IPS-NIHi7 (cell line): ENCODE data around the gene ZBTB7C.

Experiments used
- DNase-seq: peaks from one replicate; pipeline ENCODE4 v3.0.0; 2012; ENCODE audit warnings: mixed read lengths; ENCODE audit errors: extremely low spot score

ZBTB7C gene

DNA sequence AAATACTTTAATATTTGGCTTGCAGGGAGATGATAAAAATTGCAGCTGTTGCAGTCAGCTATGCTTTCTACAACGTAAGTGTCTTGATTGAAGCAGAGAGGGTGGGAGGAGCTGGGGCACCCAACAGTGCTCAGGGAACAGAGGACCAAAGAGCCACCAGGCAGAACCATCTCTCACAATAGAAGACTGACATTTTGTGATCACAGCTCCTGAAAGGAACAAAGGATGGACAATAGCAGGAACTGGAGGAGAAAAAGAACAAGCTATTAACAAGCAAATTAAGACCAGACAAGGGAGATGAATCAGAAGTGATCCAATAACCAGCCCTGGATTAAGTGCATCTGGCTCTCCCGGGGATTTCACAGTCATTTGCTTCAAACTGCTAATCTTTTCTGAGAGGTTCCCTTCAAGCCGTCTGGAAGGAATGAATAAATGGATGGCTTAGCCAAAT, 413.1 kb downstream of the ZBTB7C start:
- DNase-seq, result no peak

DNA sequence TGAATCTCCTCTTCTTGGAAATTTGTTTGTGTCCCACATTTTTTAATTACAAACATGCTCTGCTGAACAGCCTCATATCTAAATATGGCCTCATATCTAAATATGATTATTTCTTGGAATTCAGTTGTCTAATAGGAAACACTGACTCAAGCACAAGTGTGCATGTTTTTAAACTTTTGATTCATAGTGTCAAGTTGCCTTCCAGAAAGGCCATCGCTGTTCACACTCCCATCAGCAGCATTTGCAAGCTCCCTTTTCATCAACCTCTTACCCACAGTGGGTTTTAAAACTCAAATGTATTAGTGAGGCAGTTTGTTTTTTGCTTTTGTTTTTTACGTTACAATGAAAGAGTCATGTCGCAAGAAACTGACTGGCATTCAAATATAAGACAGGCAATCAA, 413.5 kb downstream of the ZBTB7C start:
- DNase-seq, result no peak

DNA sequence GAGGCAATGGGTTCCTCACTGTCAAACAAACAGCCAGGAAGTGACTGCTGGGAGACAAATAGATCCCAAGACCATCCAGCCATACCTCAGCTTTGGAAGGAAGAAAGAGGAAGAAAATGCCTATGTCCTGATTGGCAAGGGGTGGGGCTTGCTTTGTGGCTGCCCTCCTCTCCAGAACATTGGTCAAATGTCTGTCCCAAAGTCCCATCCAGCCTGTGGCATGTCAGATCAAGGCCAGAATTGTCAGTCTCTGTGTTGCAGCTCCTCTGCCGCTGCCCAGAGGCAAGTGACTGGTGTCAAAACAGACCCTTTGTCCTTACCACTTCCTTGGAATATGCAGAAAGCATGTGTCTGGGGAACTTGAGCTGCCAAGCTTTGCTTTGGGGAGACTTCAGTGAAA, 415.8 kb downstream of the ZBTB7C start:
- no peak for DNase-seq

DNA sequence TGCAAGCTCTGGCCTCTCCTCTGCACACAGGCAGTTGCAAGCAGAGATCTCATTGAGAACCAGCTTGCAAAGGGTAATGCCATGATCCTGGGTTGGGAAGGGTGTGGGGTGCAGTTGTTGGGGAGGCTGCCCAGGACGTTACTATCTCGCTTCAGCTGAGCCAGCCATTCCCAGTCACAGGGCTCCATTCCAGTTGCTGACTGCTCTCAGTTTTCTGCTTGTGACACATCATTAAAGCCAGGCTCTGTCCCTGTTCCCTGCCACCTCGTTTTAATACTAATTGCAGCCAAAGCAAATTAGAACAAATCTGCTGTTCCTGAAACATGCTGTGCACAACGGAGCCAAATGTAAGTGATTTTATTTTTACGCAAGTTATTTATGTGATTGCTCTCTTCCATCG, 416.2 kb downstream of the ZBTB7C start:
- no peak for DNase-seq

DNA sequence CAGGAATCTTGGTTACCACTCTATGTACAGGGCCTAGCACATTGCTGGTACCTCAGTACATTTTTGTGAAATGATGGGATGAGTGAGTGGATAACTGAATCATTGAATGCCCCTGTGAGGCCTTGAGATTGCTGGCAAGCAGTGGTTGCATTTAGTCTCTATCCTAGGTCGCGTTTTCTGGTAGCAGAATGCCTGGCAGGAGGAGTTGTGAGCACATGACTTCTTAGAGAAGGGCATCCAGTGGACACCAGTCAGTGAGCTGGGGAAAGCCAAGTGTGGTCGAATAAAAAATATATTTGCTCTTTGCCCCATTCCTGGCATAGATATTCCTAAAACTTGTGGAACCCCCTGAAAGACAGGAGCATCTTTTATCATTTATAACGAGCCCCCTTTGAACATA, 416.9 kb downstream of the ZBTB7C start:
- DNase-seq, result no peak

DNA sequence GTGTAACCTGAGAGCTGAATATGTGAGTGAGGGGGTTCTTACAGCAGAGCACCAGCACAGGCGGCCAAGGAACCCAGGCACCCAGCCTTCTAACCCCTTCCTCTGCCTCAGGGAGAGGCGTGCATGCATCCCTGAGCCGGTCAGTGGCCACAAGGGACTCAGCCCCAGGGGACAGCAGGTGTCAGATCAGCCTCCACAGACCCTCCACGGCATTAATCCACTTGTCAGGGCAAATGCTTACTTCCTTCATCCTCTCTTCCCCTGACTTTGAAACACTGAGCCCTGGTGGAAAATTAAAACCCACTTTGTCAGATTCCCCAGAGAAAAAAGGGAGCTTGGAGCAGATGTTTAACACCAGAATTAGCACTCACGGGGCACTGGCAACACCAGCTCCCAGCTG, 418.2 kb downstream of the ZBTB7C start:
- no peak for DNase-seq

DNA sequence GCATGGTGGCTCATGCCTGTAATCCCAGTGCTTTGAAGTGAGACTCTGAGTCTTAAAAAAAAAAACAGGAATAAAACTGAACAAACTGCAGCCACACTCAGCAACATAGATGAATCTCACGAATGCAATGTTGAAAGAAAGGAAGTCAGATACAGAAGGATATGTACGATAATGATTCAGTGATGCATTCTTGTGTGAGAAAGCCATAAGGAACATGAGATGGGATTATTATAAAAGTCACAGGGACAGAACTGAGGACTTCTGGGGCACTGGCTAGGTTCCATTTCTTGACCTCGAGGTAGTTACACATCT, 421.8 kb downstream of the ZBTB7C start:
- DNase-seq, result no peak

DNA sequence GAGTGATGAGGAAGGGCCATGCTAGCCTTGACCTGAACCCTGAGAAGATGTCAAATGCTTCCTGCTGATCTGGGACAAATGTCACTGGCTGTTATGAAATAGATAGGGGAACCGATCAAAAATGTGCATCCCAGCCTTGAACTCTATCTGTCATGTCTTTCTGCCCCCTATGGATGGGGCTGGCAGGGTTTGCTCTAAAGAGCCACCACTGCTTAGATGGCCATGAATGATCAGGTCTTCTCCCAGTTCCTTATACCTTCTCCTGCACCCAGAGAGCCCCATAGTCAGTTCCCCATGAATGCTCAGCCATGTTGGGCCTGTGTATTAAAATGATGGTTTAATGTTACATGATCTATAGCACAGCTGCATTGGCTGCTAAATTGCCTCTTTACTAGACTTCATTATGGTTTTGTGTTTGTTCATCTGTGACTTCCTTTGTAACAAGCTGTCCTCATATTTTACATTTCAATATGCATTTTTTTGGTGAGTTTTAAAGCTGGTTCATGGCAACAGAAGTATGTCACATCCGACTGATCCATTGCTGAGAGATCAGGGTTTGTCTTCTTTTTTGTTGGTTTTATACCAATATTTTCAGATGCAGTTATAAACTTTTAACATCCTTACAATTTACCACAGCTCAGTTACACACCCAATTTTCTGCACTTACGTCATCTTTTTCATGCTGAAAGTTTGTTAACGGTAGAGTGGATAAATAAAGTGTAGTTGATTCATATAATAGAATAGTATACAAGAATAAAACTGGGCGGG, 422.4 kb downstream of the ZBTB7C start:
- no peak for DNase-seq

DNA sequence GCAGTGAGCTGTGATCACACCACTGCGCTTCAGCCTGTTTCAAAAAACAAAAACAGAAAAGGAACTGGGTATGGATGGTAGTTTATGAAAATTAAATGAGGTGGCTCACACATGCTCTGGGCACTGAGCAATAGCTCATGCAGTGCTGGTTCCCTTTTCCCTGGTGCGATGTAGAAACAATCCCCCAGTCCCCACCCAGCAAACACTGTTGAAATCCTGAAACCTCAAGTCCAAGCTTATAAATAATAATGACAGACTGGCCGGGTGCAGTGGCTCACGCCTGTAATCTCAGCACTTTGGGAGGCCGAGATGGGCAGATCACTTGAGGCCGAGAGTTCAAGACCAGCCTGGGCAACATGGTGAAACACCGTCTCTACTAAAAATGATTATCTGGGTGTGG, 423.3 kb downstream of the ZBTB7C start:
- no peak for DNase-seq

DNA sequence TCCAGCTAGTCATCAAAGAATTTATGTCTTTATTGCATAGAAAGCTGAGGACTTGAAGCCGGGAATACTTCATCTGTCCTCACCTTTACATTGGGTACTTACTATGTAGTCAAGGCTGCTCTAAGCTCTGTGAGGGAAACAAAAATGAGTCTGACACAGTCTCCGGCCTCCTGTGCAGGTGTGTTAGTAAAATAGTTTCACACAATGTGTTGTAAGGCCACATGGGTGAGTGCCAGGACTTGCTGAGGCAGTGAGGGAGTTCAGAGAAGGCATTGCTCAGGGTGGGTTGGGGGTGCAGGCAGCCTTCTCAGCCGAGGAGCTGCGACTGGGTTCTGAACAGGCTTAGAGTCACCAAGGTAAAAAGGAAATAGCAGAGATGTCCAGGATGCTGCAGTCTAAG, 424.2 kb downstream of the ZBTB7C start:
- DNase-seq, result no peak

DNA sequence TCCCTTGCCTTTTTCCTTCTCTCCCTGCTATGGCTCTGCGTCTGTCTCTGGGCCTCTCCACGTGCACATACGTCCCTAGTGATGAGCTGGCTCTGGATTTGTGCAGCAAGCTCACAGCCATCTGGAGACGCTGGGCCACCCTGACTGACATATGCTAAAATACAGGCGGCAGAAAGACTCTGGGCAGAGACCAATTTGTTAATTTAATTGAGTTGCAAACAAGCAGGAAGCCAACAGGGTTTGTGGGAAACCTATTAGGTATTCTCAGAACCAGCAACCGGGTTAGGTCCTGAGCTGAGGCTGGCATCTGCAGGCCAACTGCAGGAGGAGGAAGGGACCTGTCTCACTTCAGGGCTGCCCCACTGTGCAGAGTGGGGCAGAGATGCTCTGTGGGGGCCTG, 425.2 kb downstream of the ZBTB7C start:
- DNase-seq, result no peak

DNA sequence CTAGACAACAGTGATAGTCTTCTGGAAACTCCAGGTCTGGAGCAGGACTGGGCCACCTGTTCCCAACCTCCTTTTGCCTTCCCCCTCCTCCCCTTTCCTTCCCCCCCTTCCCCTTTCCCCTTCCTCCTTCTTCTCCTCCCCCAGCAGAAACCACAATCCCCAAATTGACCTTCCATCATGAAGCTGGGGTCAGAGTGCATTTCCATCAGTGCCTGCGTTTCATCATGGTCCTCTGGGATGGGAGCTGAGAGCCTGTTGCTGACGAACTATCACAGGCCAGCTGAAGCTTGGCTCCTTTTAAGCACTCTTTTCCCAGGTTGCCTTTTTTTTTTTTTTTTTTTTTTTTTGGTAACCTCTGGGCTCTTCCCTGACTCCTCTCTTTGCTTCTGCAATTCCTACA, 426.1 kb downstream of the ZBTB7C start:
- no peak for DNase-seq

DNA sequence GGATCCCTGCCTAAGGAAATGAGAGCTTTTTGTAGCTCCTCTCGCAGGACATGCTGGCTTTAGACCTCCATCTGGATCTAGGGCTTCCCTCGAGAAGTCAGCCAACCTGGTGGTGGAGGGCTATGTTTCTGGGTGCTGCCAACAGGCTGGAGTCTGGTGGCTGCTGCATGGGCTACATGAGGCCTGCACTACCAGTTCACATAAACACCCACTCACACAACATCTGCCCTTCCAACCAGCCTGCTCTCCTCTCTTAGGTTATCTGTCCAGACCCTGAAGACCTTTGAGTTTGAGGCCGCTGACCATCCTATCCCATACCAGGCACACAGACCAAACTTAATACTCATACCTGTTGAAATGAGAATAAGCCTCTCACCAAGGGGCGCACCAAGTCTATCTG, 427.4 kb downstream of the ZBTB7C start:
- DNase-seq, result no peak

DNA sequence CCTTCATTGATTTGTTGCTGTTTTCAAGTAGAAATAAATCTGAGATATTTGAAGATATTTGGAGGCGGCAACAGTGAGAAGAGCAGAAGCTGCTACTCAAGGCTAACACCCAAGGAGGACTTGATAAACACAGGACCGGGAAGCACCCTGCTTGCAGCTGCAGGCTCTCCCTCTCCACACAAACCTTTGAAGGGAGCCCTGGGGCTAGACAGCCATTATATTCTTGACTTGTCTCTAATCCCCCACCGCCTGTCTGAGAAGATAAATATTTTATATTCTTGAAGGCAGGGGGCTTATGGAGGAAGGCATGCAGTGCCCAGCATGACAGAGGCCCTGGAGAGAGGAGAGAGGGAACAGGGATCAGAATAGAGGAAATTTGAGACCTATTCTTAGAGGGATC, 427.9 kb downstream of the ZBTB7C start:
- DNase-seq, result no peak

DNA sequence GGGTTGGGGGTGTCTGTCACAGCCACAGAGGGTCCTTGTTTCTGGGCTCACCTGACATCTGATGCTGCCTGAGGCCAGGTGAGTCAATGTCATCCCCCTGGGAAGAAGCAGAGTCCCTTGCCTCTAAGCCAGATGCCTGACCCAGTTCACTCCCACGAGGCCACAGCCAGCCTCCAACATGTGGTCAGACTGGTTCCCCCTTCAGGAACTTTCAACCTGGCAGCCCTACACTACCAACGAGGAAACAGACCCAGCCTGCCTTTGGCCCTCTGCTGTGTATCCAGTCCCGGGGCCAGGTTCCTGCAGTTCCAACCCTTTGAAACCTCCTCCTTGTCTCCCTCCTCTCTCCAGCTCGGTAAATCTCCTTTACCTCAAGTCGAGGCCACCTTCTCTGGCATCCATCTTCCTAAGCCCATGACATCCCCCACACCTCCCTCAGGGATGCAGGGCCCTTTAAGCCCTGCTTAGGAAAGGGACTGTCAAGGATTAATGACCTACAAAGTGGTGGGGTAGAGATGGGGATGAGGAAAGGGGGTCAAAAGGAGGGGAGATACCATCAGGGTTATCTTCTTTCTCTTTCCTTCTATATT, 429.5 kb downstream of the ZBTB7C start:
- no peak for DNase-seq

DNA sequence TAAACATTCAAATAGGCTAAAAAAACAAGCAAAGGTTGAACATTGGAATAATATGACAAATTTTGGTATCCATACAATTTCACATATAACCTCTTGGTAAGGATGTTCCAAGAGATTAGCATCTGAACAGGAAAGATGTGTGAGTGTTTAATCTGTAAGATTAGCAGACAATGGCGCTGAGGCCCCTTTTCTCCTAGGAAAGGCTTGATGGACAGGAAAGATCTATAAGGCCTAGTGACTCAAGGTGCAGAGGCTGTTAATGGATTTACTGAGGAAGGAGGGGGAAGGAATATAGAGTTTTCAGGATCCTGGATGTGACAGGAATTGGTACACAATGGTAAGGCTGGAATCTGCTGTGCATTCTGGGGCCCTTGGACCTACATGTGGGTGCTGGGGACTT, 430.6 kb downstream of the ZBTB7C start:
- no peak for DNase-seq

DNA sequence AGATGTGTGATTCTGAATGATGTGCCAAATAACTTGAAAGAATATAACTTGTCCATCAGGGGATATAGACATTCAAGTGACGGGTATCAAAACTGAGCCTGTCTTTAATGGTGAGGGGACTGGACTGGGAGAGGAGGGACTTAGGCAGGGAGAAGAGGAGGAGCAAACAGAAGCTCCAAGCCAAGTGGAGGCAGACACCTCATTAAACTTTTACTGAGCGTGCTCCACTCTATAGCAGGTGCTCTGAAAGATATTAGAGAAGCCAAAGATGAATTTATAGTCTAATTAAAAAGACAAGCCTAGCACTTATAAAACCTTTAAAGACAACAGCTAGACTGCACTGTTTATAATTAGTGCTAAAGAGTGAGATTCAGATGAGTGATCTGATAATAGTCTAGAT, 431.0 kb downstream of the ZBTB7C start:
- DNase-seq, result no peak
